SH-SY5Y (cell line): ENCODE data around the gene TSPEAR.

Experiments used
- GATA2 ChIP-seq: IDR thresholded peaks from 2 replicates; pipeline ENCODE4 v1.6.1; 2011; ENCODE audit warnings: mild to moderate bottlenecking, low read depth, low read length
- GATA3 ChIP-seq: IDR thresholded peaks from 2 replicates; pipeline ENCODE4 v1.6.1; 2011; ENCODE audit warnings: low read depth, mild to moderate bottlenecking, low read length, moderate library complexity

DNA sequence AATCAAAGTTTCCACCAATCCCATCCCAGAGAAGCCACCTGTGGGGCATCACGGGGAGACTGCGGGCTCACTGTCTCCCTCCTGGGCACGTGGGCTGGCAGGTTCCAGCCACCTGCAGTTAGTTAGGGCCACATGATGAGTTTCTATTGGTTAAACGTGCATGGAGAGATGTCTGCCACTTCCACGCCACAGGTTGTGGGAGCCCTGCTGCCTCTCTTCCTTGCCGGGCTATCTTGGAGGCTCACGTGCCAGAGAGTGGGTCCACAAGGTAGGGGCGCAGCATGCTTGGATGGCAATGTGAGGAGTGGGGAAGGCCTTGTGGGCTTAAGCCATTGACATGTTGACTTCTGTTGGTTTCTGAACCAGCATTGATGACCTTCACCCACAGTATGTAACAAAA is 107.5 kb downstream of the TSPEAR start:
- no peak for TF ChIP-seq GATA2
- no peak for TF ChIP-seq GATA3
